Panc1 (cell line): ENCODE data around the gene IL16. TPM values are rescaled to one million over a fixed set of nuclear protein-coding genes. Genes with fewer than 3 reads are reported as not detected.

ENCODE experiments used
- ATAC-seq: fragments of 200-7000 bp; cut with Tn5 transposase; 2 replicates; pipeline ENCODE4 v1.9.1; 2020; ENCODE audit warnings: mild to moderate bottlenecking, moderate library complexity
- BruUV-seq: library from RNA; stranded (reverse); fragments of 400-500 nt; replicated peaks from 2 replicates; lab custom pipeline; 2021; lab: Mats Ljungman, UMichigan
- CTCF ChIA-PET: fragments of 300-600 bp; sonication (Branson Sonifier 250); formaldehyde crosslinking; loops from one replicate; lab custom pipeline; 2022; ENCODE audit warnings: antibody characterized with exemption; lab: Charles Lee
- POLR2A ChIA-PET: fragments of 300-600 bp; sonication (Branson Sonifier 250); formaldehyde crosslinking; loops from one replicate; lab custom pipeline; 2022; ENCODE audit warnings: antibody characterized with exemption; lab: Charles Lee
- DNase-seq: peaks from one replicate; pipeline ENCODE4 v3.0.0-alpha.2; 2010; ENCODE audit warnings: low read depth, low spot score
- H3K27ac ChIP-seq: 2 replicates; pipeline ENCODE4 v1.5.1; 2011; ENCODE audit warnings: mild to moderate bottlenecking, low read length, inconsistent platforms
- H3K27me3 ChIP-seq: fragments of 200-500 bp; sonication (Bioruptor generic); 2 replicates; pipeline ENCODE4 v1.6.0; 2014; ENCODE audit warnings: low read length, inconsistent platforms; ENCODE audit not compliant: control insufficient read depth, insufficient read depth
- H3K36me3 ChIP-seq: fragments of 200-500 bp; sonication (Bioruptor generic); 2 replicates; pipeline ENCODE4 v1.5.1; 2014; ENCODE audit warnings: inconsistent platforms, mild to moderate bottlenecking, low read length, moderate library complexity; ENCODE audit not compliant: control insufficient read depth, insufficient read depth
- H3K4me1 ChIP-seq: 2 replicates; pipeline ENCODE4 v1.5.1; 2011; ENCODE audit warnings: inconsistent platforms, mild to moderate bottlenecking, low read length, moderate library complexity; ENCODE audit not compliant: control insufficient read depth, insufficient read depth
- H3K4me3 ChIP-seq, 2 experiments: 2 replicates each; pipeline ENCODE4 v1.5.1; 2011 to 2012; ENCODE audit warnings: low read depth in 2 of 2, low read length in 2 of 2, mild to moderate bottlenecking in 2 of 2, inconsistent platforms in 1 of 2, moderate library complexity in 1 of 2
- H3K9me3 ChIP-seq: fragments of 200-500 bp; sonication (Bioruptor generic); 2 replicates; pipeline ENCODE4 v1.5.1; 2014; ENCODE audit warnings: low read depth, mild to moderate bottlenecking, inconsistent platforms, low read length, moderate library complexity; ENCODE audit not compliant: control insufficient read depth, insufficient read depth
- POLR2AphosphoS5 ChIP-seq: IDR thresholded peaks from 2 replicates; pipeline ENCODE4 v1.6.1; 2012; ENCODE audit warnings: mild to moderate bottlenecking, low read depth, low read length, moderate library complexity
- SIN3A ChIP-seq: IDR thresholded peaks from 2 replicates; pipeline ENCODE4 v1.6.1; 2012; ENCODE audit warnings: low read depth, mild to moderate bottlenecking, low read length, moderate library complexity, borderline replicate concordance; ENCODE audit not compliant: insufficient read depth
- TCF7L2 ChIP-seq: IDR thresholded peaks from 2 replicates; pipeline ENCODE4 v1.6.1; 2011; ENCODE audit warnings: mild to moderate bottlenecking, low read depth, low read length, inconsistent platforms
- in situ Hi-C: cut with HindIII; loops from 2 replicates; pipeline ENCODE4 v1.10.0; 2016; ENCODE audit warnings: low sequenced_read_pairs, low pct_unique_long_range_greater_than_20kb
- intact Hi-C: fragments of 100-400 bp; cut with micrococcal nuclease; formaldehyde crosslinking; loops from one replicate; pipeline ENCODE4 v1.10.0; 2022; ENCODE audit not compliant: unreplicated experiment
- total RNA-seq: library from RNA; stranded (reverse); gene quantifications from one replicate; pipeline ENCODE4 v1.2.1, GENCODE V29; 2021; ENCODE audit not compliant: unreplicated experiment
- TF ChIP-seq, protein P1 (sequence below), 2 experiments: IDR thresholded peaks; 2 replicates each; pipeline ENCODE4 v1.6.1; 2011 to 2012; ENCODE audit warnings: low read depth in 2 of 2, control low read depth in 1 of 2, low read length in 1 of 2, mild to moderate bottlenecking in 1 of 2, moderate library complexity in 1 of 2; ENCODE audit not compliant: insufficient read depth in 1 of 2
- TF ChIP-seq, protein P2 (sequence below): fragments of 450-650 bp; IDR thresholded peaks from 2 replicates; pipeline ENCODE4 v1.5.1; 2017; ENCODE audit warnings: mild to moderate bottlenecking

The IL16 gene
- total RNA-seq, 1 experiment from 2014 or later = 1.0 TPM

- H3K27me3 ChIP-seq = peaks cover 3% of the 10 kb centered on the region
- TF ChIP-seq TCF7L2 = no peak
- TF ChIP-seq POLR2AphosphoS5 = no peak
- TF ChIP-seq, protein P1, sequence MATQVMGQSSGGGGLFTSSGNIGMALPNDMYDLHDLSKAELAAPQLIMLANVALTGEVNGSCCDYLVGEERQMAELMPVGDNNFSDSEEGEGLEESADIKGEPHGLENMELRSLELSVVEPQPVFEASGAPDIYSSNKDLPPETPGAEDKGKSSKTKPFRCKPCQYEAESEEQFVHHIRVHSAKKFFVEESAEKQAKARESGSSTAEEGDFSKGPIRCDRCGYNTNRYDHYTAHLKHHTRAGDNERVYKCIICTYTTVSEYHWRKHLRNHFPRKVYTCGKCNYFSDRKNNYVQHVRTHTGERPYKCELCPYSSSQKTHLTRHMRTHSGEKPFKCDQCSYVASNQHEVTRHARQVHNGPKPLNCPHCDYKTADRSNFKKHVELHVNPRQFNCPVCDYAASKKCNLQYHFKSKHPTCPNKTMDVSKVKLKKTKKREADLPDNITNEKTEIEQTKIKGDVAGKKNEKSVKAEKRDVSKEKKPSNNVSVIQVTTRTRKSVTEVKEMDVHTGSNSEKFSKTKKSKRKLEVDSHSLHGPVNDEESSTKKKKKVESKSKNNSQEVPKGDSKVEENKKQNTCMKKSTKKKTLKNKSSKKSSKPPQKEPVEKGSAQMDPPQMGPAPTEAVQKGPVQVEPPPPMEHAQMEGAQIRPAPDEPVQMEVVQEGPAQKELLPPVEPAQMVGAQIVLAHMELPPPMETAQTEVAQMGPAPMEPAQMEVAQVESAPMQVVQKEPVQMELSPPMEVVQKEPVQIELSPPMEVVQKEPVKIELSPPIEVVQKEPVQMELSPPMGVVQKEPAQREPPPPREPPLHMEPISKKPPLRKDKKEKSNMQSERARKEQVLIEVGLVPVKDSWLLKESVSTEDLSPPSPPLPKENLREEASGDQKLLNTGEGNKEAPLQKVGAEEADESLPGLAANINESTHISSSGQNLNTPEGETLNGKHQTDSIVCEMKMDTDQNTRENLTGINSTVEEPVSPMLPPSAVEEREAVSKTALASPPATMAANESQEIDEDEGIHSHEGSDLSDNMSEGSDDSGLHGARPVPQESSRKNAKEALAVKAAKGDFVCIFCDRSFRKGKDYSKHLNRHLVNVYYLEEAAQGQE (IDR thresholded peaks at IDR 0.05; ENCODE audit: insufficient read depth in 1 of 2, low read depth in 2 of 2, low read length in 1 of 2) = no peak
- TF ChIP-seq, protein P2, sequence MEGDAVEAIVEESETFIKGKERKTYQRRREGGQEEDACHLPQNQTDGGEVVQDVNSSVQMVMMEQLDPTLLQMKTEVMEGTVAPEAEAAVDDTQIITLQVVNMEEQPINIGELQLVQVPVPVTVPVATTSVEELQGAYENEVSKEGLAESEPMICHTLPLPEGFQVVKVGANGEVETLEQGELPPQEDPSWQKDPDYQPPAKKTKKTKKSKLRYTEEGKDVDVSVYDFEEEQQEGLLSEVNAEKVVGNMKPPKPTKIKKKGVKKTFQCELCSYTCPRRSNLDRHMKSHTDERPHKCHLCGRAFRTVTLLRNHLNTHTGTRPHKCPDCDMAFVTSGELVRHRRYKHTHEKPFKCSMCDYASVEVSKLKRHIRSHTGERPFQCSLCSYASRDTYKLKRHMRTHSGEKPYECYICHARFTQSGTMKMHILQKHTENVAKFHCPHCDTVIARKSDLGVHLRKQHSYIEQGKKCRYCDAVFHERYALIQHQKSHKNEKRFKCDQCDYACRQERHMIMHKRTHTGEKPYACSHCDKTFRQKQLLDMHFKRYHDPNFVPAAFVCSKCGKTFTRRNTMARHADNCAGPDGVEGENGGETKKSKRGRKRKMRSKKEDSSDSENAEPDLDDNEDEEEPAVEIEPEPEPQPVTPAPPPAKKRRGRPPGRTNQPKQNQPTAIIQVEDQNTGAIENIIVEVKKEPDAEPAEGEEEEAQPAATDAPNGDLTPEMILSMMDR = no peak
- TF ChIP-seq SIN3A = no peak
- H3K27ac ChIP-seq = no peak overlapping the region
- H3K4me3 ChIP-seq = no peak overlapping the region
- ATAC-seq (no peak), DNase-seq (no peak)
- H3K36me3 ChIP-seq = no peaks in the 10 kb centered on the region
- H3K4me1 ChIP-seq = no peaks in the 10 kb centered on the region
- no peaks in the 10 kb centered on the region for H3K9me3 ChIP-seq
- in situ Hi-C loops = no loop called here
- BruUV-seq = no TSS peak
- intact Hi-C loops = no loop called here
- ChIA-PET POLR2A (no interaction called here), CTCF (interaction anchor here (1.4 kb wide), 1 partner anchor 83 kb away, joined by 4 read pairs; no protein-coding TSS in a partner anchor)
Measured at GRCh38 chr15:81183439-81183775, 13.3 kb upstream of the IL16 start.

- no TSS peak for BruUV-seq
- DNase-seq (no peak), ATAC-seq (no peak)
- in situ Hi-C loops (no loop called here), intact Hi-C loops (no loop called here)
- no peak for TF ChIP-seq POLR2AphosphoS5
- TF ChIP-seq, protein P2 = no peak
- Histone ChIP-seq H3K27me3 (peaks cover 5% of the 10 kb centered on the region), H3K9me3 (no peaks in the 10 kb centered on the region), H3K36me3 (no peaks in the 10 kb centered on the region), H3K27ac (no peak overlapping the region), H3K4me1 (no peaks in the 10 kb centered on the region), H3K4me3 (no peak overlapping the region)
- CTCF ChIA-PET = no interaction called here
- POLR2A ChIA-PET = no interaction called here
Measured at GRCh38 chr15:81184188-81184587, 12.5 kb upstream of the IL16 start.
